ENCODE results near the gene CCDC97.

Gene CCDC97

DNA sequence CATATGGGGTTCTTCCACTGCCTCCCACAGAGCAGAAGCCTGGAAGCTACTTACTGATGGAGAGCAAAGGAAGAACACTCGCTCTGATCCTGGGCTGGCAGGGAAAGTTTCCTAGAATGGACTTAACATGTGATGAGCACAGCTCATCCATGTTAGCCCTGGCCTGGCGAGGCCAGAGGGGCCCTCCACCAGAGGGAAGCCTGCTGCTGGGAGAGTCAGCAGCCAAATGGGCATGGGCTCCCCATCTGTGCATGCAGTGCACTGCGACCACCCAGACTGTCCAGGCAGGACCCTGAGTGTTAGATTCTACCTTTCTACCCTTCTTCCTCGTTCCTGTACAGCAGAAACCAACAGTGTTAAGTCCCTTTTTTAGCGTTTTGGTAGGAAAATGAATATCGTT is 36.9 kb upstream of the CCDC97 start:
- Histone ChIP-seq H3K36me3 (replicated peaks; ENCODE audit: insufficient read depth, low read length) (peaks cover 42% of the 10 kb centered on the region), H3F3A (ENCODE audit: insufficient read depth, low read length) (no peaks in the 10 kb centered on the region), H3K4me2 (ENCODE audit: low read depth, low read length) (no peak overlapping the region), H3K27me3 (replicated peaks; ENCODE audit: insufficient read depth, low read length) (no peaks in the 10 kb centered on the region), H3K4me3 (ENCODE audit: low read length) (no peak overlapping the region), H4K20me1 (ENCODE audit: insufficient read depth, low read length) (no peaks in the 10 kb centered on the region), H3K79me2 (ENCODE audit: low read length) (peaks cover 68% of the 10 kb centered on the region), H3K27ac (ENCODE audit: low read length) (no peak overlapping the region), H3K4me1 (ENCODE audit: low read length) (no peaks in the 10 kb centered on the region), H2AFZ (ENCODE audit: low read length) (no peak overlapping the region), H3K9me3 (replicated peaks; ENCODE audit: insufficient read depth, low read length) (no peaks in the 10 kb centered on the region), H3K9ac (ENCODE audit: low read length) (no peak overlapping the region), H3K9me2 (replicated peaks; ENCODE audit: insufficient read depth, low read length) (no peaks in the 10 kb centered on the region)
- TF ChIP-seq EZH2phosphoT487 (IDR thresholded peaks at IDR 0.05; ENCODE audit: low read length) (no peak), EZH2 (optimal IDR thresholded peaks at IDR 0.05; ENCODE audit: low read depth, low read length) (no peak)
- no peak for DNase-seq

DNA sequence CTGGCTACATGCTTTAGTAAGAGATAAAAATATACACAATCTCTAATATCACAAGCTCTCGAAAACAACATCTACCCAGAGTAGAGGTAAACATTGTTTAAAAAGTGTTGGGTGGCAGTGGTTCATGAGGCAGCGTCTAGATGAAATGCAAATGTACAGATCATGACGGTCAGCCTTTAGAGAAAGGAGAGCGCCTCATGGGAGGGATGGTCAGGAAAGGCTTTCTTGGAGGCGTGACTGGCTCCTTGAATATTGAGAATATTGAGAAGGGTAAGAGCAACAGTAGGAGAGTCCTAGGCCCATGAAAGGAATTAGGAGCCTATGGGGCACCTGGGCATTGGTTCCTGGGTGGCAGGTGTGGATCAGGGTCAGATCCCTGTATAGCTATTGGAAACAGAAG is 35.2 kb upstream of the CCDC97 start:
- H3K4me3 ChIP-seq (ENCODE audit: low read length), result no peak overlapping the region
- no peak overlapping the region for H3K4me2 ChIP-seq (ENCODE audit: low read depth, low read length)
- H3K27ac ChIP-seq (ENCODE audit: low read length), result no peak overlapping the region
- H3K4me1 ChIP-seq (ENCODE audit: low read length), result no peaks in the 10 kb centered on the region
- H3F3A ChIP-seq (ENCODE audit: insufficient read depth, low read length), result no peaks in the 10 kb centered on the region
- H3K9me2 ChIP-seq (replicated peaks; ENCODE audit: insufficient read depth, low read length), result no peaks in the 10 kb centered on the region
- H3K79me2 ChIP-seq (ENCODE audit: low read length), result peaks cover 55% of the 10 kb centered on the region
- no peaks in the 10 kb centered on the region for H4K20me1 ChIP-seq (ENCODE audit: insufficient read depth, low read length)
- H3K36me3 ChIP-seq (replicated peaks; ENCODE audit: insufficient read depth, low read length), result peaks cover 51% of the 10 kb centered on the region
- no peak for DNase-seq
- H3K27me3 ChIP-seq (replicated peaks; ENCODE audit: insufficient read depth, low read length), result no peaks in the 10 kb centered on the region
- no peaks in the 10 kb centered on the region for H3K9me3 ChIP-seq (replicated peaks; ENCODE audit: insufficient read depth, low read length)
- TF ChIP-seq, protein P1, sequence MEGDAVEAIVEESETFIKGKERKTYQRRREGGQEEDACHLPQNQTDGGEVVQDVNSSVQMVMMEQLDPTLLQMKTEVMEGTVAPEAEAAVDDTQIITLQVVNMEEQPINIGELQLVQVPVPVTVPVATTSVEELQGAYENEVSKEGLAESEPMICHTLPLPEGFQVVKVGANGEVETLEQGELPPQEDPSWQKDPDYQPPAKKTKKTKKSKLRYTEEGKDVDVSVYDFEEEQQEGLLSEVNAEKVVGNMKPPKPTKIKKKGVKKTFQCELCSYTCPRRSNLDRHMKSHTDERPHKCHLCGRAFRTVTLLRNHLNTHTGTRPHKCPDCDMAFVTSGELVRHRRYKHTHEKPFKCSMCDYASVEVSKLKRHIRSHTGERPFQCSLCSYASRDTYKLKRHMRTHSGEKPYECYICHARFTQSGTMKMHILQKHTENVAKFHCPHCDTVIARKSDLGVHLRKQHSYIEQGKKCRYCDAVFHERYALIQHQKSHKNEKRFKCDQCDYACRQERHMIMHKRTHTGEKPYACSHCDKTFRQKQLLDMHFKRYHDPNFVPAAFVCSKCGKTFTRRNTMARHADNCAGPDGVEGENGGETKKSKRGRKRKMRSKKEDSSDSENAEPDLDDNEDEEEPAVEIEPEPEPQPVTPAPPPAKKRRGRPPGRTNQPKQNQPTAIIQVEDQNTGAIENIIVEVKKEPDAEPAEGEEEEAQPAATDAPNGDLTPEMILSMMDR (IDR thresholded peaks at IDR 0.05; ENCODE audit: low read length), result no peak
- TF ChIP-seq EZH2 (optimal IDR thresholded peaks at IDR 0.05; ENCODE audit: low read depth, low read length) (no peak), EZH2phosphoT487 (IDR thresholded peaks at IDR 0.05; ENCODE audit: low read length) (no peak)
- H3K9ac ChIP-seq (ENCODE audit: low read length), result no peak overlapping the region
- no peak overlapping the region for H2AFZ ChIP-seq (ENCODE audit: low read length)

DNA sequence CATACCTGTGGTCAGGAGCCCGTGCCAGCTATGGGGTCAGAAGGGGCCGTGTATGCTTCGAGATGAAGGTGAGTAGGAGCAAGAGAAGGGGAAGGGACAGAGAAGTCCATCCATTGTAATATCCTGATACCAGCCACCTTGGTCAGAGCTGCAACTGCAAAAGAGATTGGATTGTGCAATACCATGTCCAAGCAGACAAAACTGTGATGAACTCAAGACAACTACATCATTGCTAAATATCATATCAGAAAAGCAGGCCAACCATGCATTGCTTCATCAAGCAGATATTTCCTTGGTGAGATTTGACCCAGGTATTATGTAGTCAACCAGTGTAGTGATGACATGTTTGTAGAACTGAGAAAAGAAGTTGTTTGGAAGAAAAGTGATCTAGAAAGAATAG is 33.7 kb upstream of the CCDC97 start:
- no peaks in the 10 kb centered on the region for H3K27me3 ChIP-seq (replicated peaks; ENCODE audit: insufficient read depth, low read length)
- no peak for DNase-seq
- no peak overlapping the region for H3K4me3 ChIP-seq (ENCODE audit: low read length)
- no peaks in the 10 kb centered on the region for H3F3A ChIP-seq (ENCODE audit: insufficient read depth, low read length)
- TF ChIP-seq EZH2phosphoT487 (IDR thresholded peaks at IDR 0.05; ENCODE audit: low read length) (no peak), EZH2 (optimal IDR thresholded peaks at IDR 0.05; ENCODE audit: low read depth, low read length) (no peak)
- TF ChIP-seq, protein P1 (IDR thresholded peaks at IDR 0.05; ENCODE audit: low read length), result no peak
- no peak overlapping the region for H3K27ac ChIP-seq (ENCODE audit: low read length)
- H4K20me1 ChIP-seq (ENCODE audit: insufficient read depth, low read length), result no peaks in the 10 kb centered on the region
- H3K9ac ChIP-seq (ENCODE audit: low read length), result no peak overlapping the region
- H3K9me3 ChIP-seq (replicated peaks; ENCODE audit: insufficient read depth, low read length), result no peaks in the 10 kb centered on the region
- H3K9me2 ChIP-seq (replicated peaks; ENCODE audit: insufficient read depth, low read length), result no peaks in the 10 kb centered on the region
- peaks cover 61% of the 10 kb centered on the region for H3K36me3 ChIP-seq (replicated peaks; ENCODE audit: insufficient read depth, low read length)
- no peak overlapping the region for H2AFZ ChIP-seq (ENCODE audit: low read length)
- peaks cover 63% of the 10 kb centered on the region for H3K79me2 ChIP-seq (ENCODE audit: low read length)
- no peaks in the 10 kb centered on the region for H3K4me1 ChIP-seq (ENCODE audit: low read length)
- H3K4me2 ChIP-seq (ENCODE audit: low read depth, low read length), result no peak overlapping the region

DNA sequence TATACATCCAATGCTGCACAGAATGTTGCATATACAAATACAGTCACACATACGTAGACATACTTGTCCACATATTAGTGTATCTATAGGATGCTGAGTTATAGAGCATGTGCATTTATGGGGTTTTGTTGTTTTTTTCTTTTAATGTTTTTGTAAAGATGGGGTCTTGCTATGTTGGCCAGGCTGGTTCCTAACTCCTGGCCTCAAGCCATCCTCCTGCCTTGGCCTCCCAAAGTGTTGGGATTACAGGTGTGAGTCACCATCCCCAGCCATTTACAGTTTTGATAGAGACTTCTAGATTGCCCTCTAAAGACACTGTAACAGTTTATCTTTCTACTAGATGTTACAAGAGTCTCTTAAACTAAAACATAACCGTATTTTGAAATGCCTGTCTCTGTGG is 31.5 kb upstream of the CCDC97 start:
- H3F3A ChIP-seq (ENCODE audit: insufficient read depth, low read length), result no peaks in the 10 kb centered on the region
- H3K4me3 ChIP-seq (ENCODE audit: low read length), result no peak overlapping the region
- H3K27me3 ChIP-seq (replicated peaks; ENCODE audit: insufficient read depth, low read length), result no peaks in the 10 kb centered on the region
- H3K9ac ChIP-seq (ENCODE audit: low read length), result no peak overlapping the region
- DNase-seq, result no peak
- H2AFZ ChIP-seq (ENCODE audit: low read length), result no peak overlapping the region
- H3K4me1 ChIP-seq (ENCODE audit: low read length), result no peaks in the 10 kb centered on the region
- no peak overlapping the region for H3K4me2 ChIP-seq (ENCODE audit: low read depth, low read length)
- H3K79me2 ChIP-seq (ENCODE audit: low read length), result peaks cover 47% of the 10 kb centered on the region
- TF ChIP-seq, protein P1 (IDR thresholded peaks at IDR 0.05; ENCODE audit: low read length), result no peak
- no peak for TF ChIP-seq EZH2phosphoT487 (IDR thresholded peaks at IDR 0.05; ENCODE audit: low read length)
- no peaks in the 10 kb centered on the region for H4K20me1 ChIP-seq (ENCODE audit: insufficient read depth, low read length)
- H3K9me2 ChIP-seq (replicated peaks; ENCODE audit: insufficient read depth, low read length), result no peaks in the 10 kb centered on the region
- H3K27ac ChIP-seq (ENCODE audit: low read length), result no peak overlapping the region
- peaks cover 50% of the 10 kb centered on the region for H3K36me3 ChIP-seq (replicated peaks; ENCODE audit: insufficient read depth, low read length)
- H3K9me3 ChIP-seq (replicated peaks; ENCODE audit: insufficient read depth, low read length), result no peaks in the 10 kb centered on the region
